Tibial nerve (tissue), 3 donors: ENCODE results near the gene IQGAP2.

Experiments
- POLR2A ChIP-seq, 2 donors: fragments of 450-650 bp; IDR thresholded peaks; one replicate each; pipeline ENCODE4 v1.6.1; 2017; ENCODE audit warnings: antibody characterized with exemption in 2 of 2, mild to moderate bottlenecking in 2 of 2, moderate library complexity in 2 of 2
- TF ChIP-seq, protein P1 (sequence below), 5 experiments: fragments of 200-600 bp in 3 of 5; fragments of 450-650 bp in 2 of 5; sonication (generic) in 3 of 5; IDR thresholded peaks; one replicate each; pipeline ENCODE4 v1.5.1; 2016 to 2019; ENCODE audit warnings: antibody characterized with exemption in 5 of 5, mild to moderate bottlenecking in 3 of 5, moderate library complexity in 2 of 5

DNA sequence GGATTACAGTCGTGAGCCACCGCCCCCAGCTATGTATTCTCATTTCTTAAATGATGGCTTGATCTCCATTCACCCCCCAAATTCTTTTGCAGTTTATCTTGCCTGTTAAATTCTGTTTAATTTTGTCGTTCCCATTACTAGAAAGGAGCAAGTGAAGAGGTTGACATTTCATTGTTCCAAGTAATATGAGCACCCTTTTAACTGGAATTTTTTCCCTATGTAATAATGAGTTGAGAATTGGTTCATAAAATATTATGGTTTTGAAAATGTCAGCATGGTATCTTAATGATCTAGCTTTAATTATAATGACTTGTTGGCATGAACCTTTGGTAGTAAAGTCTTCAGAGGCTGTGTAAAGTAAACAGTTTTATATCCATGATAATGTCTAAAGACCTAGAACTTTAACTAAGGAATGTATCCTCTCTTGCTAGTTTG lies 182.7 kb downstream of the IQGAP2 start:
- TF ChIP-seq, protein P1, sequence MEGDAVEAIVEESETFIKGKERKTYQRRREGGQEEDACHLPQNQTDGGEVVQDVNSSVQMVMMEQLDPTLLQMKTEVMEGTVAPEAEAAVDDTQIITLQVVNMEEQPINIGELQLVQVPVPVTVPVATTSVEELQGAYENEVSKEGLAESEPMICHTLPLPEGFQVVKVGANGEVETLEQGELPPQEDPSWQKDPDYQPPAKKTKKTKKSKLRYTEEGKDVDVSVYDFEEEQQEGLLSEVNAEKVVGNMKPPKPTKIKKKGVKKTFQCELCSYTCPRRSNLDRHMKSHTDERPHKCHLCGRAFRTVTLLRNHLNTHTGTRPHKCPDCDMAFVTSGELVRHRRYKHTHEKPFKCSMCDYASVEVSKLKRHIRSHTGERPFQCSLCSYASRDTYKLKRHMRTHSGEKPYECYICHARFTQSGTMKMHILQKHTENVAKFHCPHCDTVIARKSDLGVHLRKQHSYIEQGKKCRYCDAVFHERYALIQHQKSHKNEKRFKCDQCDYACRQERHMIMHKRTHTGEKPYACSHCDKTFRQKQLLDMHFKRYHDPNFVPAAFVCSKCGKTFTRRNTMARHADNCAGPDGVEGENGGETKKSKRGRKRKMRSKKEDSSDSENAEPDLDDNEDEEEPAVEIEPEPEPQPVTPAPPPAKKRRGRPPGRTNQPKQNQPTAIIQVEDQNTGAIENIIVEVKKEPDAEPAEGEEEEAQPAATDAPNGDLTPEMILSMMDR (IDR thresholded peaks at IDR 0.05), result no peak
- no peak for TF ChIP-seq POLR2A (IDR thresholded peaks at IDR 0.05)
